ENCODE results near the gene UNCX. TPM values are rescaled to one million over a fixed set of nuclear protein-coding genes. Genes with fewer than 3 reads are reported as not detected.
A peak's percentile ranks its signal among the peaks of the same experiment; 100 is the strongest.
"Not testable (repeated sequence)": the region's sequence is repeated elsewhere in the genome, so short reads cannot be mapped to it uniquely, and the experiment has no call there.

The UNCX gene
- total RNA-seq, 4 donors from 2014 or later: not detected

GRCh38 chr7:1257221-1257620 lies 24.5 kb downstream of the UNCX start:
- ATAC-seq (ENCODE audit: low FRiP score): no peak
- TF ChIP-seq CTCF (IDR thresholded peaks at IDR 0.05): no peak
- DNase-seq (ENCODE audit: low spot score): no peak

- TF ChIP-seq CTCF (IDR thresholded peaks at IDR 0.05): no peak
- DNase-seq (ENCODE audit: low spot score) (no peak), ATAC-seq (ENCODE audit: low FRiP score) (no peak)
These were observed 25.2 kb downstream of the UNCX start for GRCh38 chr7:1257863-1258262.

- ATAC-seq (ENCODE audit: low FRiP score) (peak; percentile 24), DNase-seq (ENCODE audit: low spot score) (no peak)
- TF ChIP-seq CTCF (IDR thresholded peaks at IDR 0.05): no peak
These were observed 27.1 kb downstream of the UNCX start for GRCh38 chr7:1259621-1260243.

- DNase-seq (ENCODE audit: low spot score) (no peak), ATAC-seq (ENCODE audit: low FRiP score) (no peak)
These were observed 27.6 kb downstream of the UNCX start for GRCh38 chr7:1260244-1260635.

GRCh38 chr7:1261036-1261435 lies 28.4 kb downstream of the UNCX start:
- ATAC-seq (ENCODE audit: low FRiP score); DNase-seq (ENCODE audit: low spot score): not testable (repeated sequence)

More at GRCh38 chr7:1260244-1260635, 27.6 kb downstream of the UNCX start:
- TF ChIP-seq CTCF (IDR thresholded peaks at IDR 0.05): no peak

- ATAC-seq (ENCODE audit: low FRiP score): no peak
- TF ChIP-seq CTCF (IDR thresholded peaks at IDR 0.05): no peak
- no peak for DNase-seq (ENCODE audit: low spot score)
These were observed 29.8 kb downstream of the UNCX start for GRCh38 chr7:1262441-1262840.

GRCh38 chr7:1263391-1263951 lies 30.8 kb downstream of the UNCX start:
- DNase-seq (ENCODE audit: low spot score) (no peak), ATAC-seq (ENCODE audit: low FRiP score) (no peak)

More at GRCh38 chr7:1263391-1263951, 30.8 kb downstream of the UNCX start:
- TF ChIP-seq CTCF (IDR thresholded peaks at IDR 0.05): no peak

All from omental fat pad (tissue), 4 donors.